NCI-H460 (cell line): Measurements from ENCODE around the gene TRAF5. TPM values are rescaled to one million over a fixed set of nuclear protein-coding genes. Genes with fewer than 3 reads are reported as not detected.
"Not testable (repeated sequence)": the region's sequence is repeated elsewhere in the genome, so short reads cannot be mapped to it uniquely, and the experiment has no call there.

ENCODE experiments used
- DNase-seq: peaks from one replicate; pipeline ENCODE4 v3.0.0-alpha.2; 2016; ENCODE audit warnings: low read depth; ENCODE audit errors: extremely low read depth
- total RNA-seq: library from RNA; depleted of rRNA; stranded (reverse); fragments of >200 nt; shearing (Covaris generic); gene quantifications from 2 replicates; pipeline ENCODE4 v1.2.3, GENCODE V29; 2014

Gene TRAF5
- total RNA-seq, 1 experiment from 2014 or later, result 15.1 TPM

- DNase-seq, result no peak
Measured at GRCh38 chr1:211376807-211377470, 50.3 kb downstream of the TRAF5 start.

GRCh38 chr1:211377539-211378450 lies 51.2 kb downstream of the TRAF5 start:
- no peak for DNase-seq

- no peak for DNase-seq
Measured at GRCh38 chr1:211378844-211379243, 52.2 kb downstream of the TRAF5 start.

GRCh38 chr1:211379446-211379845 lies 52.8 kb downstream of the TRAF5 start:
- DNase-seq, result no peak

GRCh38 chr1:211381481-211382181 lies 55.0 kb downstream of the TRAF5 start:
- no peak for DNase-seq

- no peak for DNase-seq
Measured at GRCh38 chr1:211382182-211382713, 55.6 kb downstream of the TRAF5 start.

GRCh38 chr1:211382714-211383480 lies 56.3 kb downstream of the TRAF5 start:
- DNase-seq, result peak; percentile 97

GRCh38 chr1:211384524-211384923 lies 57.9 kb downstream of the TRAF5 start:
- no peak for DNase-seq

- DNase-seq, result no peak
Measured at GRCh38 chr1:211386921-211387320, 60.3 kb downstream of the TRAF5 start.

GRCh38 chr1:211390829-211391228 lies 64.2 kb downstream of the TRAF5 start:
- not testable (repeated sequence) for DNase-seq

- DNase-seq, result no peak
Measured at GRCh38 chr1:211393203-211393602, 66.6 kb downstream of the TRAF5 start.

GRCh38 chr1:211398266-211398930 lies 71.8 kb downstream of the TRAF5 start:
- not testable (repeated sequence) for DNase-seq

GRCh38 chr1:211399851-211400393 lies 73.3 kb downstream of the TRAF5 start:
- not testable (repeated sequence) for DNase-seq

GRCh38 chr1:211401751-211402150 lies 75.1 kb downstream of the TRAF5 start:
- not testable (repeated sequence) for DNase-seq

GRCh38 chr1:211406086-211406485 lies 79.5 kb downstream of the TRAF5 start:
- not testable (repeated sequence) for DNase-seq

GRCh38 chr1:211407749-211408148 lies 81.1 kb downstream of the TRAF5 start:
- peak; percentile 46 for DNase-seq

- DNase-seq, result no peak
Measured at GRCh38 chr1:211411639-211412038, 85.0 kb downstream of the TRAF5 start.

- DNase-seq, result no peak
Measured at GRCh38 chr1:211415700-211416099, 89.1 kb downstream of the TRAF5 start.

GRCh38 chr1:211416246-211416627 lies 89.6 kb downstream of the TRAF5 start:
- peak; percentile 15 for DNase-seq
